ENCODE measurements around the gene FFAR1.
"Not testable (repeated sequence)": the region's sequence is repeated elsewhere in the genome, so short reads cannot be mapped to it uniquely, and the experiment has no call there.

FFAR1 gene

GRCh38 chr19:35369522-35369921, 21.8 kb downstream of the FFAR1 start:
- DNase-seq (ENCODE audit: low read depth) = no peak
- no peak overlapping the region for H3K4me3 ChIP-seq (ENCODE audit: low read length)
- no peak for TF ChIP-seq CTCF (IDR thresholded peaks at IDR 0.05; ENCODE audit: insufficient read depth, low read depth, low read length, missing control alignments)

- no peak for TF ChIP-seq CTCF (IDR thresholded peaks at IDR 0.05; ENCODE audit: insufficient read depth, low read depth, low read length, missing control alignments)
- no peak for DNase-seq (ENCODE audit: low read depth)
- H3K4me3 ChIP-seq (ENCODE audit: low read length) = no peak within 1 kb of the TSS
Measured at GRCh38 chr19:35370722-35371121, 23.0 kb downstream of the FFAR1 start, which contains the start of gene GPR42. GPR42 (plus strand) TSS chr19:35371068; CDS start chr19:35371360, 292 bp downstream.

GRCh38 chr19:35373492-35373891, 25.8 kb downstream of the FFAR1 start:
- no peak for TF ChIP-seq CTCF (IDR thresholded peaks at IDR 0.05; ENCODE audit: insufficient read depth, low read depth, low read length, missing control alignments)
- DNase-seq (ENCODE audit: low read depth) = no peak
- H3K4me3 ChIP-seq (ENCODE audit: low read length) = no peak overlapping the region

- not testable (repeated sequence) for H3K4me3 ChIP-seq (ENCODE audit: low read length); DNase-seq (ENCODE audit: low read depth)
Measured at GRCh38 chr19:35374031-35374430, 26.3 kb downstream of the FFAR1 start.

- DNase-seq (ENCODE audit: low read depth) = no peak
- no peak for TF ChIP-seq CTCF (IDR thresholded peaks at IDR 0.05; ENCODE audit: insufficient read depth, low read depth, low read length, missing control alignments)
- no peak overlapping the region for H3K4me3 ChIP-seq (ENCODE audit: low read length)
Measured at GRCh38 chr19:35375505-35376307, 28.0 kb downstream of the FFAR1 start.

- H3K4me3 ChIP-seq (ENCODE audit: low read length) = no peak overlapping the region
- TF ChIP-seq CTCF (IDR thresholded peaks at IDR 0.05; ENCODE audit: insufficient read depth, low read depth, low read length, missing control alignments) = no peak
- no peak for DNase-seq (ENCODE audit: low read depth)
Measured at GRCh38 chr19:35377656-35378055, 30.0 kb downstream of the FFAR1 start.

GRCh38 chr19:35378356-35378755, 30.7 kb downstream of the FFAR1 start:
- no peak for TF ChIP-seq CTCF (IDR thresholded peaks at IDR 0.05; ENCODE audit: insufficient read depth, low read depth, low read length, missing control alignments)
- DNase-seq (ENCODE audit: low read depth) = no peak
- no peak overlapping the region for H3K4me3 ChIP-seq (ENCODE audit: low read length)

GRCh38 chr19:35379545-35379944, 31.8 kb downstream of the FFAR1 start:
- H3K4me3 ChIP-seq (ENCODE audit: low read length); DNase-seq (ENCODE audit: low read depth): not testable (repeated sequence)
